Neural cell (in vitro differentiated cells): ENCODE data around the gene PSME3IP1. TPM values are rescaled to one million over a fixed set of nuclear protein-coding genes. Genes with fewer than 3 reads are reported as not detected.

ENCODE experiments used
- H2AFZ ChIP-seq: fragments of 200-600, 300-800 bp; sonication (generic), shearing (Covaris generic); 2 replicates; pipeline ENCODE4 v1.6.0; 2014; ENCODE audit warnings: low read depth, mild to moderate bottlenecking, antibody characterized with exemption, low read length, moderate library complexity
- H3F3A ChIP-seq: fragments of 200-600 bp; shearing (Covaris generic); 2 replicates; pipeline ENCODE4 v1.6.1; 2016; ENCODE audit warnings: mild to moderate bottlenecking, moderate library complexity, mixed read lengths, antibody characterized with exemption, low read length; ENCODE audit not compliant: insufficient read depth, poor library complexity, severe bottlenecking
- H3K27ac ChIP-seq: fragments of 200-600, 300-800 bp; sonication (generic), shearing (Covaris generic); 2 replicates; pipeline ENCODE4 v1.5.1; 2014; ENCODE audit warnings: mild to moderate bottlenecking, low read length, moderate library complexity
- H3K27me3 ChIP-seq: fragments of 300-800, 200-600 bp; sonication (generic), shearing (Covaris generic); 2 replicates; pipeline ENCODE4 v1.6.0; 2014; ENCODE audit warnings: mild to moderate bottlenecking, low read depth, low read length, moderate library complexity; ENCODE audit not compliant: insufficient read depth
- H3K36me3 ChIP-seq: fragments of 300-800, 200-600 bp; sonication (generic), shearing (Covaris generic); 2 replicates; pipeline ENCODE4 v1.5.1; 2014; ENCODE audit warnings: mild to moderate bottlenecking, antibody characterized with exemption, low read length, moderate library complexity; ENCODE audit not compliant: insufficient read depth
- H3K4me2 ChIP-seq: fragments of 300-800, 200-600 bp; sonication (generic), shearing (Covaris generic); 2 replicates; pipeline ENCODE4 v1.6.0; 2014; ENCODE audit warnings: mild to moderate bottlenecking, low read length
- H3K4me3 ChIP-seq: fragments of 300-800, 200-600 bp; sonication (generic), shearing (Covaris generic); 2 replicates; pipeline ENCODE4 v1.5.1; 2014; ENCODE audit warnings: mild to moderate bottlenecking, low read length, moderate library complexity
- H3K79me2 ChIP-seq: fragments of 200-600 bp; shearing (Covaris generic); replicated peaks from 2 replicates; pipeline ENCODE4 v1.6.0; 2014; ENCODE audit warnings: mild to moderate bottlenecking, low read length, moderate library complexity; ENCODE audit not compliant: insufficient read depth
- H3K9ac ChIP-seq: fragments of 300-800, 200-600 bp; sonication (generic), shearing (Covaris generic); 2 replicates; pipeline ENCODE4 v1.6.1; 2016; ENCODE audit warnings: mild to moderate bottlenecking, low read length, mixed read lengths
- H3K9me2 ChIP-seq: fragments of 200-600 bp; shearing (Covaris generic); 2 replicates; pipeline ENCODE4 v1.6.1; 2016; ENCODE audit warnings: mild to moderate bottlenecking, low read length, mixed read lengths; ENCODE audit not compliant: insufficient read depth
- H3K9me3 ChIP-seq: fragments of 200-600, 300-800 bp; sonication (generic), shearing (Covaris generic); 2 replicates; pipeline ENCODE4 v1.6.1; 2016; ENCODE audit warnings: mild to moderate bottlenecking, mixed run types, low read length, moderate library complexity, mixed read lengths
- H4K20me1 ChIP-seq: fragments of 200-600 bp; shearing (Covaris generic); 2 replicates; pipeline ENCODE4 v1.6.1; 2016; ENCODE audit warnings: mild to moderate bottlenecking, mixed run types; ENCODE audit not compliant: insufficient read depth
- EP300 ChIP-seq: fragments of 450-650 bp; conservative IDR thresholded peaks from 2 replicates; pipeline ENCODE4 v1.6.1; 2014; ENCODE audit warnings: antibody characterized with exemption, mild to moderate bottlenecking, moderate library complexity; ENCODE audit not compliant: poor library complexity, severe bottlenecking
- EZH2 ChIP-seq: fragments of 200-600, 300-800 bp; shearing (Covaris generic), sonication (generic); IDR thresholded peaks from 2 replicates; pipeline ENCODE4 v1.6.1; 2014; ENCODE audit warnings: antibody characterized with exemption, low read length, borderline replicate concordance, mild to moderate bottlenecking; ENCODE audit not compliant: insufficient read depth, poor library complexity, severe bottlenecking
- MXI1 ChIP-seq: fragments of 450-650 bp; conservative IDR thresholded peaks from 2 replicates; pipeline ENCODE4 v1.6.1; 2014; ENCODE audit warnings: antibody characterized with exemption, mild to moderate bottlenecking; ENCODE audit not compliant: poor library complexity, severe bottlenecking
- POLR2AphosphoS5 ChIP-seq: IDR thresholded peaks from 2 replicates; pipeline ENCODE4 v1.6.1; 2012
- RAD21 ChIP-seq: fragments of 450-650 bp; conservative IDR thresholded peaks from 2 replicates; pipeline ENCODE4 v1.6.1; 2014; ENCODE audit warnings: antibody characterized with exemption, mild to moderate bottlenecking, moderate library complexity
- SMC3 ChIP-seq: fragments of 450-650 bp; conservative IDR thresholded peaks from 2 replicates; pipeline ENCODE4 v1.6.1; 2014; ENCODE audit warnings: antibody characterized with exemption, mild to moderate bottlenecking, moderate library complexity; ENCODE audit not compliant: poor library complexity
- TAF1 ChIP-seq: IDR thresholded peaks from 2 replicates; pipeline ENCODE4 v1.6.1; 2012; ENCODE audit warnings: low read depth
- polyA plus RNA-seq: library from polyadenylated mRNA; depleted of rRNA; stranded (reverse); fragments of >200 nt; gene quantifications from 2 replicates; pipeline ENCODE4 v1.2.3, GENCODE V29; 2014
- TF ChIP-seq, protein P1 (sequence below): fragments of 450-650 bp; IDR thresholded peaks from 2 replicates; pipeline ENCODE4 v1.5.1; 2014; ENCODE audit warnings: antibody characterized with exemption, mild to moderate bottlenecking, moderate library complexity; ENCODE audit not compliant: poor library complexity, severe bottlenecking
- TF ChIP-seq, protein P2 (sequence below): IDR thresholded peaks from 2 replicates; pipeline ENCODE4 v1.6.1; 2012; ENCODE audit warnings: borderline replicate concordance

Gene PSME3IP1
- polyA plus RNA-seq, 1 donor from 2014 or later, result 167 TPM

DNA sequence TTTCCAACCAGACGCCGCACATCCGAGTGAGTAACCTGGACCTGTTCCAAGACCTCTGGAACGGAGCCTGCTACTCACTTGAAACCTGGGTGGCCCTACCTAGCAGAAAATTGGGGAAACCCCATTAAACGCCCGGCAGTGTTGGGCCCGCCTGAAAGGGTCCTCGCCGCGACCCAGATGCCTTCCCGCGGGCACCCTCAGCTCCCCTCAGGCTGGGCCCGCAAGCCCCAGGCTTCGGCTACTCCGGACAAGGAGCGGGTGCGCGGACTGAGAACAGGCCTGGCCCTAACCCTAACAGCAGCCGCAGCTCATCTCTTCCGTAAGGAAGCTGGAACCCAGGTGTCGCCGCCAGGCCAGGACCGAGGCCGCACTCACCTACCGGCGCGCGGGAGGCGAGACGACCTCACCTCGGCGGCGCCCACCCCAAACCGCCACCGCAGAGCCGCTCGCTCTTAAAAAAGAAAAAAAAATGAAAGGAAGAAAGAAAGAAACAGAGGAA lies 344 bp downstream of the PSME3IP1 start:
- H3K27ac ChIP-seq, result peak overlapping the region; percentile 97
- peaks cover 88% of the 10 kb centered on the region for H3K79me2 ChIP-seq

DNA sequence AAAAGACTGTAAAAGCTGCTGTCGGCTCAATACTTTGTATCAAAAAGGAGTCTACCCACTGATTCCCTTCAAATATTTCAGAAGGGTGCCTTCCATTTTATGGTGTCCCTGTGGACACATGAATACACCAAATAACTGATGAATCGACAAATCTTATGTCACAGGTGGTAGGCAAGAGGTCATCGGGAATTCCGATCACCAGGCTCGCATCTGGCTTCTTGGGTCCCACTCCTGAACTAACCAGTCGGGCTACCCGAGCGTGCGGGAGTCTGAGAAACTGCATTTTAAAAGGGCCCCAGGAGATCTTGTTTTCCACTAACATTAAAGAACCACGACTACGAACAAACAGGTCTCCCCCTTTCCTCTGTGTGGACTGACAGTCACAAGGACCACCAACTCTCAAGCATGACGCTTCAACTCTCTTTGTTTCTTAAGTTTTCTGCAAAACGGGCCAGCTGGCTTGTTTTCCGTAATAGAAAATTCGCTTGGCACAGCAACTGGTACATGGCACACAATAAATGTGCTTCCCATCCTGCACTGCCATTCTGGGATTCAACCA lies 873 bp downstream of the PSME3IP1 start:
- TF ChIP-seq RAD21 (no peak), TAF1 (no peak), POLR2AphosphoS5 (no peak), MXI1 (no peak), EZH2 (no peak), SMC3 (no peak), EP300 (no peak)
- TF ChIP-seq, protein P1, sequence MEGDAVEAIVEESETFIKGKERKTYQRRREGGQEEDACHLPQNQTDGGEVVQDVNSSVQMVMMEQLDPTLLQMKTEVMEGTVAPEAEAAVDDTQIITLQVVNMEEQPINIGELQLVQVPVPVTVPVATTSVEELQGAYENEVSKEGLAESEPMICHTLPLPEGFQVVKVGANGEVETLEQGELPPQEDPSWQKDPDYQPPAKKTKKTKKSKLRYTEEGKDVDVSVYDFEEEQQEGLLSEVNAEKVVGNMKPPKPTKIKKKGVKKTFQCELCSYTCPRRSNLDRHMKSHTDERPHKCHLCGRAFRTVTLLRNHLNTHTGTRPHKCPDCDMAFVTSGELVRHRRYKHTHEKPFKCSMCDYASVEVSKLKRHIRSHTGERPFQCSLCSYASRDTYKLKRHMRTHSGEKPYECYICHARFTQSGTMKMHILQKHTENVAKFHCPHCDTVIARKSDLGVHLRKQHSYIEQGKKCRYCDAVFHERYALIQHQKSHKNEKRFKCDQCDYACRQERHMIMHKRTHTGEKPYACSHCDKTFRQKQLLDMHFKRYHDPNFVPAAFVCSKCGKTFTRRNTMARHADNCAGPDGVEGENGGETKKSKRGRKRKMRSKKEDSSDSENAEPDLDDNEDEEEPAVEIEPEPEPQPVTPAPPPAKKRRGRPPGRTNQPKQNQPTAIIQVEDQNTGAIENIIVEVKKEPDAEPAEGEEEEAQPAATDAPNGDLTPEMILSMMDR, result no peak
- TF ChIP-seq, protein P2, sequence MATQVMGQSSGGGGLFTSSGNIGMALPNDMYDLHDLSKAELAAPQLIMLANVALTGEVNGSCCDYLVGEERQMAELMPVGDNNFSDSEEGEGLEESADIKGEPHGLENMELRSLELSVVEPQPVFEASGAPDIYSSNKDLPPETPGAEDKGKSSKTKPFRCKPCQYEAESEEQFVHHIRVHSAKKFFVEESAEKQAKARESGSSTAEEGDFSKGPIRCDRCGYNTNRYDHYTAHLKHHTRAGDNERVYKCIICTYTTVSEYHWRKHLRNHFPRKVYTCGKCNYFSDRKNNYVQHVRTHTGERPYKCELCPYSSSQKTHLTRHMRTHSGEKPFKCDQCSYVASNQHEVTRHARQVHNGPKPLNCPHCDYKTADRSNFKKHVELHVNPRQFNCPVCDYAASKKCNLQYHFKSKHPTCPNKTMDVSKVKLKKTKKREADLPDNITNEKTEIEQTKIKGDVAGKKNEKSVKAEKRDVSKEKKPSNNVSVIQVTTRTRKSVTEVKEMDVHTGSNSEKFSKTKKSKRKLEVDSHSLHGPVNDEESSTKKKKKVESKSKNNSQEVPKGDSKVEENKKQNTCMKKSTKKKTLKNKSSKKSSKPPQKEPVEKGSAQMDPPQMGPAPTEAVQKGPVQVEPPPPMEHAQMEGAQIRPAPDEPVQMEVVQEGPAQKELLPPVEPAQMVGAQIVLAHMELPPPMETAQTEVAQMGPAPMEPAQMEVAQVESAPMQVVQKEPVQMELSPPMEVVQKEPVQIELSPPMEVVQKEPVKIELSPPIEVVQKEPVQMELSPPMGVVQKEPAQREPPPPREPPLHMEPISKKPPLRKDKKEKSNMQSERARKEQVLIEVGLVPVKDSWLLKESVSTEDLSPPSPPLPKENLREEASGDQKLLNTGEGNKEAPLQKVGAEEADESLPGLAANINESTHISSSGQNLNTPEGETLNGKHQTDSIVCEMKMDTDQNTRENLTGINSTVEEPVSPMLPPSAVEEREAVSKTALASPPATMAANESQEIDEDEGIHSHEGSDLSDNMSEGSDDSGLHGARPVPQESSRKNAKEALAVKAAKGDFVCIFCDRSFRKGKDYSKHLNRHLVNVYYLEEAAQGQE, result no peak
- peak overlapping the region; percentile 88 for H3K4me3 ChIP-seq
- no peaks in the 10 kb centered on the region for H3K9me2 ChIP-seq
- H4K20me1 ChIP-seq, result no peaks in the 10 kb centered on the region
- H3K36me3 ChIP-seq, result no peaks in the 10 kb centered on the region
- H3K27ac ChIP-seq, result peak overlapping the region; percentile 97
- H3K9ac ChIP-seq, result peak overlapping the region; percentile 98
- no peaks in the 10 kb centered on the region for H3F3A ChIP-seq
- H3K4me2 ChIP-seq, result peak overlapping the region; percentile 100
- no peaks in the 10 kb centered on the region for H3K9me3 ChIP-seq
- peaks cover 83% of the 10 kb centered on the region for H3K79me2 ChIP-seq
- peak overlapping the region; percentile 88 for H2AFZ ChIP-seq
- H3K27me3 ChIP-seq, result no peaks in the 10 kb centered on the region

More for the DNA sequence above, 344 bp downstream of the PSME3IP1 start:
- no peaks in the 10 kb centered on the region for H3K9me3 ChIP-seq
- H3K27me3 ChIP-seq, result no peaks in the 10 kb centered on the region
- peak overlapping the region; percentile 100 for H3K4me2 ChIP-seq
- H2AFZ ChIP-seq, result peak overlapping the region; percentile 88
- H3K9me2 ChIP-seq, result no peaks in the 10 kb centered on the region
- peak overlapping the region; percentile 88 for H3K4me3 ChIP-seq
- H4K20me1 ChIP-seq, result no peaks in the 10 kb centered on the region
- TF ChIP-seq EP300, result no peak
- TF ChIP-seq EZH2, result no peak
- no peak for TF ChIP-seq SMC3
- TF ChIP-seq, protein P2, result peak; percentile 89
- TF ChIP-seq TAF1, result peak; percentile 25
- TF ChIP-seq MXI1, result peak; percentile 28
- TF ChIP-seq RAD21, result peak; percentile 9
- TF ChIP-seq POLR2AphosphoS5, result no peak
- TF ChIP-seq, protein P1, result no peak
- H3K9ac ChIP-seq, result peak overlapping the region; percentile 98
- no peaks in the 10 kb centered on the region for H3K36me3 ChIP-seq
- no peaks in the 10 kb centered on the region for H3F3A ChIP-seq
